GM12873 (cell line): ENCODE measurements around the gene SPTBN5.

Experiments used
- CTCF ChIP-seq: IDR thresholded peaks from 2 replicates; pipeline ENCODE4 v1.5.1; 2012; ENCODE audit warnings: low read depth, mild to moderate bottlenecking, moderate library complexity, low read length, control low read depth; ENCODE audit not compliant: insufficient read depth; ENCODE audit errors: missing control alignments

The SPTBN5 gene

DNA sequence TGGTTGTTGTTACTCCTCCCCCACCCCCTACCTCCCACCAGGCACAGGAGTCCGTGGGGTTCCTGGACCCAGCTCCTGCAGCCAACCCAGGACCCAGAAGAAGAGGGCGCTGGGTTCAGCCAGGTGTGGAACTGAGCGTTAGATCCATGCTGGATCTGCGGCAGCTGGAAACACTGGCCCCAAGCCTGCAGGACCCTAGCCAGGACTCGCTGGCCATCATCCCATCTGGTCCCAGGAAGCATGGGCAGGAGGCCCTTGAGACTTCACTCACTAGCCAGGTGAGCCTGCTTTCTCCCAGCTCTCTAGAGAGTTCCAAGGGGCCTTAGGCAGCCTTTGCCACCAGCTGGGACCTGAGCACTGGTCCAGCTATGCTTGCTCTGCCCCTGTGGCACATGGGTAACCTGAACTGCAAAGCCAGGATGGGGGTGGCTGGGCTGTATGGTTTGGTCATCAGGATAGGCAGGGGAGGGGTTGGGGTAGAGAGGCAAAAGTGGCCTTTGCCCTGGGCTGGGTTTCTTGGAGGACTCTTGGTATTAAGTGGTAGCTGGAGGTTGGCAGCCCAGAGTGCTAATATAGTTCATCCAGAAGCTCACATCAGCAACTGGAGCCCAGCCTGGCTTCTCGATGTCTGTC, 72.9 kb downstream of the SPTBN5 start:
- TF ChIP-seq CTCF: no peak

GRCh38 chr15:41819455-41820050, 74.3 kb downstream of the SPTBN5 start:
- TF ChIP-seq CTCF: no peak

- no peak for TF ChIP-seq CTCF
Observed at GRCh38 chr15:41817781-41818180, 76.1 kb downstream of the SPTBN5 start.

GRCh38 chr15:41817327-41817726, 76.5 kb downstream of the SPTBN5 start:
- no peak for TF ChIP-seq CTCF

GRCh38 chr15:41816788-41817187, 77.1 kb downstream of the SPTBN5 start:
- no peak for TF ChIP-seq CTCF

DNA sequence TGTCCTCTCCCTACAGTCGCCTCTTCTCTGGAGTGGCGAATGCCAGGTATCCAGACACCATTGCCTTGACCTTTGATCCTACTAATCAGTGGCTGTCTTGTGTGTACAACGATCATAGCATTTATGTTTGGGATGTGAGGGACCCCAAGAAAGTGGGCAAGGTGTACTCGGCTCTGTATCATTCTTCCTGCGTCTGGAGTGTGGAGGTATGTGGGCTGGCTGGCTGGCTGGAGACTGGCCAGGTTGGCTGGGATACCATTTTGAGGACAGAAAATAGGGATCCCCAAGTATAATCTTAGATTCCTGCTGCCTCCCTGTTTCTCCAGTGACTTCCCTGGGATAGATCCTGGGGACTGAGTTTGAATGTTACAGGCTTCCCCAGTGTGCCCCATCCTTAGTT, 79.3 kb downstream of the SPTBN5 start:
- no peak for TF ChIP-seq CTCF

- no peak for TF ChIP-seq CTCF
Observed at GRCh38 chr15:41813426-41813825, 80.4 kb downstream of the SPTBN5 start.
